IMR-90 (cell line): ENCODE measurements around the gene ARHGAP10. TPM values are rescaled to one million over a fixed set of nuclear protein-coding genes. Genes with fewer than 3 reads are reported as not detected.

ENCODE experiments used
- ATAC-seq: fragments of 200-7000 bp; cut with Tn5 transposase; 2 replicates; pipeline ENCODE4 v1.9.1; 2020; ENCODE audit warnings: low read depth, mild to moderate bottlenecking, moderate library complexity
- BruUV-seq: library from RNA; stranded (reverse); fragments of 400-500 nt; replicated peaks from 2 replicates; lab custom pipeline; 2021; lab: Mats Ljungman, UMichigan
- CTCF ChIA-PET: fragments of 300-600 bp; formaldehyde crosslinking; extraction: SDS; loops from one replicate; lab custom pipeline; 2021; ENCODE audit warnings: antibody characterized with exemption; lab: Yijun Ruan, JAX
- POLR2A ChIA-PET: fragments of 300-600 bp; sonication (Branson Sonifier 250); formaldehyde crosslinking; loops from one replicate; lab custom pipeline; 2022; ENCODE audit warnings: antibody characterized with exemption; ENCODE audit not compliant: unreplicated experiment; lab: Charles Lee
- DNase-seq: peaks from one replicate; pipeline ENCODE4 v3.0.0; 2013
- H2AFZ ChIP-seq: replicated peaks from 2 replicates; pipeline ENCODE3; 2013; ENCODE audit warnings: low read length, mild to moderate bottlenecking; ENCODE audit not compliant: poor library complexity
- H2AK5ac ChIP-seq: 2 replicates; pipeline ENCODE4 v1.6.1; 2013; ENCODE audit warnings: low read depth, low read length, inconsistent platforms
- H2AK9ac ChIP-seq: replicated peaks from 2 replicates; pipeline ENCODE3; 2013; ENCODE audit warnings: mild to moderate bottlenecking, low read depth, low read length, moderate library complexity; ENCODE audit not compliant: poor library complexity
- H2BK120ac ChIP-seq: 2 replicates; pipeline ENCODE4 v1.6.1; 2013; ENCODE audit warnings: low read depth, low read length, inconsistent platforms
- H2BK15ac ChIP-seq: 3 replicates; pipeline ENCODE4 v1.6.1; 2013; ENCODE audit warnings: low read depth, low read length, inconsistent platforms
- H2BK20ac ChIP-seq: 2 replicates; pipeline ENCODE4 v1.6.1; 2013; ENCODE audit warnings: low read depth, mild to moderate bottlenecking, inconsistent platforms, low read length, moderate library complexity
- H2BK5ac ChIP-seq: 2 replicates; pipeline ENCODE4 v1.6.1; 2013; ENCODE audit warnings: mild to moderate bottlenecking, low read depth, low read length, inconsistent platforms; ENCODE audit not compliant: poor library complexity, severe bottlenecking
- H3K14ac ChIP-seq: replicated peaks from 2 replicates; pipeline ENCODE4 v1.6.1; 2013; ENCODE audit warnings: low read depth, low read length, inconsistent platforms
- H3K18ac ChIP-seq: 2 replicates; pipeline ENCODE4 v1.6.1; 2013; ENCODE audit warnings: low read depth, low read length, control low read depth
- H3K23ac ChIP-seq: 2 replicates; pipeline ENCODE4 v1.6.1; 2013; ENCODE audit warnings: low read depth, low read length, inconsistent platforms
- H3K27ac ChIP-seq: 2 replicates; pipeline ENCODE4 v1.5.1; 2013; ENCODE audit warnings: mild to moderate bottlenecking, control low read depth, low read length; ENCODE audit not compliant: insufficient read depth
- H3K27me3 ChIP-seq: 2 replicates; pipeline ENCODE4 v1.6.1; 2013; ENCODE audit warnings: low read length; ENCODE audit not compliant: control insufficient read depth, insufficient read depth
- H3K36me3 ChIP-seq: 2 replicates; pipeline ENCODE4 v1.6.1; 2013; ENCODE audit warnings: low read length, mixed read lengths; ENCODE audit not compliant: control insufficient read depth, insufficient read depth
- H3K4ac ChIP-seq: 2 replicates; pipeline ENCODE4 v1.6.1; 2013; ENCODE audit warnings: low read depth, low read length, inconsistent platforms
- H3K4me1 ChIP-seq: 2 replicates; pipeline ENCODE4 v1.6.1; 2013; ENCODE audit warnings: low read length, mixed read lengths; ENCODE audit not compliant: control insufficient read depth, insufficient read depth
- H3K4me2 ChIP-seq: 2 replicates; pipeline ENCODE4 v1.6.1; 2013; ENCODE audit warnings: low read depth, mild to moderate bottlenecking, control low read depth, low read length, moderate library complexity
- H3K4me3 ChIP-seq: 2 replicates; pipeline ENCODE4 v1.5.1; 2013; ENCODE audit warnings: low read depth, mild to moderate bottlenecking, control low read depth, low read length, moderate library complexity; ENCODE audit not compliant: insufficient read depth
- H3K56ac ChIP-seq: 2 replicates; pipeline ENCODE4 v1.6.1; 2013; ENCODE audit warnings: low read length, inconsistent platforms; ENCODE audit not compliant: insufficient read depth; ENCODE audit errors: extremely low read depth
- H3K79me1 ChIP-seq, 2 experiments: 2 replicates each; pipeline ENCODE4 v1.6.1; 2013; ENCODE audit warnings: low read length in 2 of 2, inconsistent platforms in 1 of 2, low read depth in 1 of 2
- H3K9ac ChIP-seq: 2 replicates; pipeline ENCODE4 v1.6.1; 2013; ENCODE audit warnings: low read depth, low read length, control low read depth
- H3K9me1 ChIP-seq: 2 replicates; pipeline ENCODE4 v1.6.1; 2013; ENCODE audit warnings: low read length, inconsistent platforms; ENCODE audit not compliant: insufficient read depth
- H3K9me3 ChIP-seq: 2 replicates; pipeline ENCODE4 v1.6.1; 2013; ENCODE audit warnings: low read length; ENCODE audit not compliant: control insufficient read depth, insufficient read depth
- H4K20me1 ChIP-seq: 2 replicates; pipeline ENCODE4 v1.6.1; 2013; ENCODE audit warnings: low read length, inconsistent platforms; ENCODE audit not compliant: insufficient read depth
- H4K5ac ChIP-seq: 2 replicates; pipeline ENCODE4 v1.6.1; 2013; ENCODE audit warnings: mild to moderate bottlenecking, low read depth, low read length, control low read depth
- H4K8ac ChIP-seq, 2 experiments: 2 replicates each; pipeline ENCODE4 v1.6.1; 2013; ENCODE audit warnings: low read depth in 2 of 2, low read length in 2 of 2, control low read depth in 1 of 2, inconsistent platforms in 1 of 2
- H4K91ac ChIP-seq: 2 replicates; pipeline ENCODE4 v1.6.1; 2013; ENCODE audit warnings: low read depth, low read length, inconsistent platforms; ENCODE audit not compliant: insufficient read depth
- BHLHE40 ChIP-seq: fragments of 150-350 bp; IDR thresholded peaks from 2 replicates; pipeline ENCODE4 v1.6.1; 2016; ENCODE audit warnings: mild to moderate bottlenecking, low read depth, low read length
- CEBPB ChIP-seq: IDR thresholded peaks from 2 replicates; pipeline ENCODE4 v1.6.1; 2012; ENCODE audit warnings: low read depth, low read length, improper control_type of control experiment
- ELK1 ChIP-seq: fragments of 150-350 bp; IDR thresholded peaks from 2 replicates; pipeline ENCODE4 v1.6.1; 2016; ENCODE audit warnings: low read depth, mild to moderate bottlenecking, low read length, moderate library complexity, borderline replicate concordance
- MAFK ChIP-seq: IDR thresholded peaks from 2 replicates; pipeline ENCODE4 v1.6.1; 2012; ENCODE audit warnings: low read depth, low read length, improper control_type of control experiment
- MAZ ChIP-seq: IDR thresholded peaks from 2 replicates; pipeline ENCODE4 v1.6.1; 2012; ENCODE audit warnings: low read depth, mild to moderate bottlenecking, low read length, improper control_type of control experiment, moderate library complexity, borderline replicate concordance
- NFE2L2 ChIP-seq: fragments of 150-350 bp; IDR thresholded peaks from 2 replicates; pipeline ENCODE4 v1.6.1; 2016; ENCODE audit warnings: low read depth, mild to moderate bottlenecking, low read length
- POLR2A ChIP-seq: IDR thresholded peaks from 2 replicates; pipeline ENCODE4 v1.6.1; 2012; ENCODE audit warnings: mild to moderate bottlenecking, low read depth, low read length
- RCOR1 ChIP-seq: IDR thresholded peaks from 2 replicates; pipeline ENCODE4 v1.6.1; 2012; ENCODE audit warnings: mild to moderate bottlenecking, low read length, improper control_type of control experiment; ENCODE audit not compliant: insufficient replicate concordance
- RFX5 ChIP-seq: IDR thresholded peaks from 2 replicates; pipeline ENCODE4 v1.8.0; 2012; ENCODE audit warnings: low read depth, mild to moderate bottlenecking, low read length, moderate library complexity
- SMC3 ChIP-seq: fragments of 150-350 bp; IDR thresholded peaks from 2 replicates; pipeline ENCODE4 v1.6.1; 2016; ENCODE audit warnings: low read depth, mild to moderate bottlenecking, antibody characterized with exemption, low read length, moderate library complexity
- WGBS, 2 experiments: methylation state at CpG; one replicate each; pipeline versions ENCODE4 v1.1.5 to v1.1.7; 2013; ENCODE audit warnings: missing lambda C conversion rate in 2 of 2; ENCODE audit not compliant: insufficient read length in 1 of 2; ENCODE audit errors: extremely low coverage in 2 of 2; 5-methylcytosine and 5-hydroxymethylcytosine counted together
- dilution Hi-C: fragments of 300-500 bp; cut with HindIII; formaldehyde crosslinking; loops from one replicate; pipeline ENCODE4 v1.14.3; 2018; ENCODE audit warnings: low sequenced_read_pairs; ENCODE audit not compliant: unreplicated experiment
- in situ Hi-C: fragments of 300-500 bp; cut with MboI; formaldehyde crosslinking; loops from 3 replicates; pipeline ENCODE4 v1.14.3; 2019; ENCODE audit warnings: low sequenced_read_pairs, inconsistent platforms, mixed read lengths
- intact Hi-C: fragments of 100-400 bp; cut with micrococcal nuclease; formaldehyde crosslinking; loops from 2 replicates; pipeline ENCODE4 v1.10.0; 2022
- polyA plus RNA-seq, 3 experiments: library from polyadenylated mRNA; depleted of rRNA; stranded (reverse); fragments of >200 nt; gene quantifications; 2 replicates each; pipeline ENCODE4 v1.2.3, GENCODE V29; 2012; ENCODE audit warnings: low replicate concordance in 1 of 3
- total RNA-seq: library from RNA; depleted of rRNA; stranded (reverse); fragments of >200 nt; gene quantifications from 2 replicates; pipeline ENCODE4 v1.2.3, GENCODE V29; 2012

The ARHGAP10 gene
- total and polyA plus RNA-seq, 2 of the 4 experiments (the other 2 are of a cell fraction) = 27.1 to 29.4 TPM

GRCh38 chr4:148090503-148091476 lies 358.9 kb downstream of the ARHGAP10 start (continued):
- TF ChIP-seq BHLHE40 = no peak
- no peak for TF ChIP-seq CEBPB

GRCh38 chr4:148091896-148092295 lies 360.0 kb downstream of the ARHGAP10 start:
- no peaks in the 10 kb centered on the region for H4K20me1 ChIP-seq
- H3K56ac ChIP-seq = no peak overlapping the region
- no TSS peak for BruUV-seq
- no peak overlapping the region for H2AFZ ChIP-seq
- no peak for ATAC-seq
- no peak overlapping the region for H4K91ac ChIP-seq
- CTCF ChIA-PET = no interaction called here
- no peak overlapping the region for H4K8ac ChIP-seq
- no peak overlapping the region for H2BK15ac ChIP-seq
- H3K36me3 ChIP-seq = no peaks in the 10 kb centered on the region
- no peaks in the 10 kb centered on the region for H3K79me1 ChIP-seq
- no peak overlapping the region for H3K23ac ChIP-seq
- H3K4ac ChIP-seq = no peak overlapping the region
- intact Hi-C loops (no loop called here), dilution Hi-C loops (no loop called here), in situ Hi-C loops (no loop called here)
- TF ChIP-seq MAFK = no peak
- no peak for TF ChIP-seq RCOR1
- no peak for TF ChIP-seq POLR2A
- no peak for TF ChIP-seq ELK1
- TF ChIP-seq RFX5 = no peak
- no peak for TF ChIP-seq MAZ
- no peak for TF ChIP-seq CEBPB
- no peak for TF ChIP-seq NFE2L2
- no peak for TF ChIP-seq SMC3
- no peak overlapping the region for H3K14ac ChIP-seq
- H2BK5ac ChIP-seq = no peak overlapping the region
- DNase-seq = no peak
- no peak overlapping the region for H2BK20ac ChIP-seq
- POLR2A ChIA-PET = no interaction called here
- WGBS, 2 experiments = 86% methylated on average over 1 of the region's 4 CpGs; no CpG with 5 or more reads in 1 of the 2 experiments
- H2BK120ac ChIP-seq = no peak overlapping the region
- no peak overlapping the region for H3K4me3 ChIP-seq
- H3K9ac ChIP-seq = no peak overlapping the region
- no peaks in the 10 kb centered on the region for H3K9me3 ChIP-seq
- H3K4me2 ChIP-seq = no peak overlapping the region
- no peaks in the 10 kb centered on the region for H3K27me3 ChIP-seq
- no peaks in the 10 kb centered on the region for H3K4me1 ChIP-seq
- H3K9me1 ChIP-seq = peaks cover 5% of the 10 kb centered on the region; the same call in 1 of the 2 replicates
- H3K18ac ChIP-seq = no peak overlapping the region
- H2AK5ac ChIP-seq = no peak overlapping the region
- no peak overlapping the region for H2AK9ac ChIP-seq
- H4K5ac ChIP-seq = no peak overlapping the region
- H3K27ac ChIP-seq = no peak overlapping the region
